ENCODE measurements around the gene TOE1.

DNA sequence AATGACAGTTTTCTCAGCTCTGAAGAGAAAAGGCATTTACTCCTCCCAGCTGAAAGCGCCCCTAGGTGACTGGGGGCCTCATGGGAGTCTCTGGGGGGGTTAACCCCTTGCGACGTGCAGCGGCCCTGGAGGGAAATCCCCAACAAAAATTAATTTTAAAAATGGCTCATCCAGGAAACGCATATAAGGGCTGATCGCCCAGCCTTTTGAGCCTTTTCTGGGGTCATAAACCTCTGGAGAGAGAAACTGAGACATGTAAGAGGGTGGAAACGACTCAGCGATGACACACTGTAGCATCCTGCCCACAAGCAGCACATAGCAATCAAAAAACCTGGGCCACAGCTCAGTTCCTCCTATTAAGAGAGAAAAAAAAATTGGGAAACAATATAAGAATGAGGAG is 33.7 kb upstream of the TOE1 start:
- TF ChIP-seq CTCF (IDR thresholded peaks at IDR 0.05) (no peak), POLR2A (IDR thresholded peaks at IDR 0.05) (no peak)

Measured in vagina (tissue), 2 donors.